ENCODE results near the gene RAD51C.
"Not testable (repeated sequence)": the region's sequence is repeated elsewhere in the genome, so short reads cannot be mapped to it uniquely, and the experiment has no call there.

RAD51C gene
- total RNA-seq, result 8.7 to 42.4 (median 21.9) reads per million in 3 experiments

DNA sequence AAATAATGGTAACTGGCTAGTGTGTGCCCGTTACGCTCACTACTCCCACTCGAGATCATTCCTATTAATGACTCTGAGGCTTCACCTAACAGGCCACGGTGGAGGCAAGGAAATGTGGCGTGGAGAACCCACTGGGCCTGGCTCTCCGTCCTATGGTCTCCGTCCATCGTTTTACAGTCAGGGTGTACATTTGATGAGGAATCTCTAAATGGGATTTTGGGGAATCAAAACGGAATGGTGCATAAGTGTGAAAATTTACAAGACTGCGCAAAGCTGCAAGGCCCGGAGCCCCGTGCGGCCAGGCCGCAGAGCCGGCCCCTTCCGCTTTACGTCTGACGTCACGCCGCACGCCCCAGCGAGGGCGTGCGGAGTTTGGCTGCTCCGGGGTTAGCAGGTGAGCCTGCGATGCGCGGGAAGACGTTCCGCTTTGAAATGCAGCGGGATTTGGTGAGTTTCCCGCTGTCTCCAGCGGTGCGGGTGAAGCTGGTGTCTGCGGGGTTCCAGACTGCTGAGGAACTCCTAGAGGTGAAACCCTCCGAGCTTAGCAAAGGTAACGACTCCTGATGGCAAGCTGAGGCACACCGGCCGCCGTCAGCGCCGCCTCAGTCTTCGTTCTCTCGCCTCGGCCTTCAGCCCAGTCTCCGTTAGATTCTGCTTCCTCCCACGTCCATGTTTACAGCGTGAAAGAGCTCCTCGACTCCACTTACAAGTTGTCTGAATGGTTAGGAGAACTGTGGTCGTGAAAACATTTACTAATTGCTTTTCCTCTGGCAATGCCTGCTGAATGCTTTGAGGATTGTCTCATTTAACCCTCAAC, at the start of gene RAD51C:
Gene RAD51C (plus strand): TSS at position 364 of the 817 bp plus-strand sequence. CDS start 42 bp downstream, at position 406.
- peak; percentile 82 for DNase-seq

DNA sequence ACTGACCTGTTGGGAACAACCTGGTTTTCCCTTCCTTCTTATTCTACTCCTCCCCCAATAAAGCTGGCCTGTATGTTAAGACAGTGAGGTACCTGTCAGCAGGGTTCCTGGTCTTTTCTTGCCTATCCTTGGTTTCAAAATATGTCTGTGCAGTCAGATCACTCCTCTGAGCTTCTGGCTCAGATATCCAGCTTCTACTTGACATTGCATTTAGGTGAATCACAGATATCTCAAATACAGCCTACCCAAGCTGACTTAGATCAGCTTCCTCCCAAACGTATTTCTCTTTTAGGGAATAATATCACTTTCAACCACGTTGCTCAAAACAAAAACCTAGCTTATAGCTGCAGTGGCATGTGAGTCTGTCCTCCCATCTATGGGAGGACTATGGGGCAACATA, 49.3 kb upstream of the RAD51C start:
- no peak for DNase-seq

DNA sequence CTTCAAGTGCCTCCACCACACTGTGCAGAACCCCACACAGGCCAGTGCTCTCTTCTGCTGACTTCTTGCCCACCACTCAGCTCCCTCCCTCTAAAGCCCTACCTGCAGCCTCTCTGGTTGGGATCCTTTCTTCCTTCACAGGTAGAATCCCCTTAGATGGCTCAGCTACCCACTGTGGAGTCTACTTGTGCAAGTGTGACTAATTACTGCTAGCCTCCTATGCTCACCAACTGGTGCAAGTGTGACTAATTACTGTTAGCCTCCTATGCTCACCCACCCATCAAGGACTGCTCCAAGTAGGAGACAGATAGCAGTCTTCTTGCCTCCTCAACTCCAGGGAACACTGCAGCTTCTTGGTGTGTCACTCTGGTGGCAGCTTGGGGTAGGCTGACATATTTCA, 44.2 kb upstream of the RAD51C start:
- no peak for DNase-seq

DNA sequence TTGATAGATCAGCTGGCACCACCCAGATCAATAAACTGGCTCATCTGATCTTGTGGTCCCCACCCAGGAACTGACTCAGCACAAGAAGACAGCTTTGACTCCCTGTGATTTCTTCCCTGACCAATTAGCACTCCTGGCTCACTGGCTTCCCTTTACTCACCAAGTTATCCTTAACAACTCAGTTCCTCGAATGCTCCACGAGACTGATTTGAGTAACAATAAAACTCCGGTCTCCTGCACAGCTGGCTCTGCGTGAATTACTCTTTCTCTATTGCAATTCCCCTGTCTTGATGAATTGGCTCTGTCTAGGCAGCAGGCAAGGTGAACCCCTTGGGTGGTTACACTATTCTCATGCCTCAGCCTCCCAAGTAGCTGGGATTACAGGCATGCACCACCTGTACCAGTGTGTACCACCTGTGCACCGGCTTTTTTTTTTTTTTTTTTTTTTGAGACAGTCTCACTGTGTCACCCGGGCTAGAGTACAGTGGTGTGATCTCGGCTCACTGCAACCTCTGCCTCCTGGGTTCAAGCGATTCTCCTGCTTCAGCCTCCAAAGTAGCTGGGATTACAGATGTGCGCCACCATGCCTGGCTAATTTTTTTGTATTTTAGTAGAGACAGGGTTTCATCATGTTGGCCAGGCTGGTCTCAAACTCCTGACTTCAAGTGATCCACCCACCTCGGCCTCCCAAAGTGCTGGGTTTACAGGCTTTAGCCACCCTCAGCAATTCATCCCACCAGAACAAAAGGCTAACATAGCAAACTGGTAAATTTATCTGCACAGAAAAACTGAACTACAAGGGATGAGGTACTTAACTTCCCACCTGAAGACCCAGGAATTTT, 34.2 kb upstream of the RAD51C start:
- not testable (repeated sequence) for DNase-seq

DNA sequence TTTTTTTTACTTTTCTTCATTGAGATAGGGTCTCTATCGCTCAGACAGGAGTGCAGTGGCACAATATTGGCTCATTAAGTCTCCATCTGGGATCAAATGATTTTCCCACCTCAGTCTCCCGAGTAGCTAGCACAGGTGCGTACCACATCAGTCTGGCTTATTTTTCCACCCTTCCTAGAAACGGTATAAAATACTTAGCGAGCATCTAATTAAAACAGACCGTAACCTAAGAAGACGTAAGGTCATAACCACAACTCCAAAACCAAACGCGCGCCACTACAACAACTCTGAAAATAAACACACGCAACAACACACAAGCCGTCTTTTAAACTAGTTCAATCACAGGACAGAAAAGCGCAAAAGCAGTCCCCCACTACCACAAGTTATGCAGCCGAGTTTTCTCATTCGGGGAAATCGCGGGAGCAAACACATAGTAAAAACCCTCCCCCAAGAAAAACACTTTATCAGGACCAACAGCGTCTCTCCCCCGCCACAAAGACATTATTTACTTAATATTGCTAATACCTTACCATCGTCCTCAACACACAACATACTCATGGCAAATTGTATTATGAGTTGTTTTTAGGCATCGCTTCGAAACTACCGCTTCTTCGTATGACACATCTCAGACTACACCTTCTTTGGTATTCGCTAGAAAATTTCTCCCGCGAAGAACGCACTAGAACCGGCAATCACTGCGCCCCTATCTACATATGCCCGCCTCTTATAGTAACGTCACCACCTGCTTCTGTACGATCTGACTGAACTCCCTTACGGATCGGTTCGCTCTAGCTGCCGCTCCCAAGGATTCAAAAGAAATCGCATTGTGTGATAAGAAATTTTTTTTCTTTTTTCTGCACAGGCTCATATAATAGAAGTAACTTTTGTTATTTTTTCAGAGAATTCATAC, 33.3 kb upstream of the RAD51C start:
- peak; percentile 86 for DNase-seq

DNA sequence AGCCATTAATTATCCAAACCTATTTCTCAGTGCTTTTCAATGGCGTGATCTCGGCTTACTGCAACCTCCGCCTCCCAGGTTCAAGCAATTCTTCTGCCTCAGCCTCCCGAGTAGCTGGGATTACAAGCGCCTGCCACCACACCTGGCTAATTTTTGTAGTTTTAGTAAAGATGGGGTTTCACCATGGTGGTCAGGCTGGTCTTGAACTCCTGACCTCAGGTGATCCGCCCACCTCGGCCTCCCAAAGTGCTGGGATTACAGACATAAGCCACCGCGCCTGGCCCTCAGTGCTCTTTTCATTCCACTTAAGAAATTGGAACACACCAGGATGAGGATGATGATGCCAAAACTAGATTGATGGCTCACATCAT, 32.7 kb upstream of the RAD51C start:
- DNase-seq, result not testable (repeated sequence)

DNA sequence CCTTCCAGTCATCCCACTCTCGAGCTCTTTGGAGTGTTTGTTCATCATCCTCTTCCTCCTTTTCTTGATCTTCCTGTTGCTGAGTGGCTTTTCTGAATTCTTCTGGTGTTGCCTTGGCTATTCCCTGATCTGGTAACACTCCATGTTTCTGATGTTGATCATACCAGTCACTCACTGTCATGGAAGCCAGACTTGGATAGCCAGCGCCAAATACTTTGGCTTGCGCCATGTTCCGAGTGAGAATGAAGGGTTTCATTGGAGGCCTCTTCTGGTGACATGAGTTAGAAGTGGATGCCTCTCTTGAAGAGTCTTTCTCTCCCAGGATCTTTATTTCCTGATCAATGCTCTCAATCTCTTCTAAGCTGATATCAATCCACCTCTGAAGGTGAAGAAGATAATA, 31.8 kb upstream of the RAD51C start:
- DNase-seq, result no peak

DNA sequence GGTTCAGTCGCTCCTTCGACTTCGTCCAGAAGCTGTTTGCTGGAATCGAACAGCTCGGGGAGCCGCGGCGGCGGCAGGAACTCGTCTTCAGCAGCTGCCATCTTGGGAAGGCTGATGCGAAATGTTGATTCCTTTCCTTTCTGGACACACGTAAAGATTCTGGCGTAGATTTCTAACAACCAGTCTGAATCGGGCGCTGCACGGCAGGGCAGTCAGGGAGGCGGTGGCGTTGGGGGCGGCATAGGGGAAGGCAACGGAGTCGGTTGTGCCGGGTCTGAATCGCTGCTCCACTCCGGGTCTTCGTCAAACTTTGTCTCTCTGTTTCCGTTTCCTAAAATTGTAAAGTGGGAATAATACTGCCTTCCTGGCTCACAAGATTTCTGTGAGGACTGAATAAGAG, 30.9 kb upstream of the RAD51C start:
- no peak for DNase-seq

DNA sequence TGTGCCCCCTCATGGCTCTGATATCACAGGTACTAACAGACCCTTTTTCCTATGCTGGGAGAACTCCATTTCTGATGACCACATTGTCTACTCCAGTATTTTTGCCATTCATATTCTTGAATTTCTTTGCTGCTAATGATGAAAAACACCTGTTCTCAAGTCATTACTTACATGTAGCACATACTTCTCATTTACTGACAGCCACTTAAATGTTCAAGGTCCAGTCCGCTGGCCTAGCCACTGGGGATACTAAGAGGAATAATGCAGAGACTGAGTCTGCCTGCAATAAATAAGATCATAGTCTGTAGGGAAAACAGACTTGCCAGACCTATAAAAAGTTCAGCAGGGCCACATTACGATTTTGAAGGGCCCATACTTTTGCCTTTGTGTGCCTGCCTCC, 28.1 kb upstream of the RAD51C start:
- no peak for DNase-seq

DNA sequence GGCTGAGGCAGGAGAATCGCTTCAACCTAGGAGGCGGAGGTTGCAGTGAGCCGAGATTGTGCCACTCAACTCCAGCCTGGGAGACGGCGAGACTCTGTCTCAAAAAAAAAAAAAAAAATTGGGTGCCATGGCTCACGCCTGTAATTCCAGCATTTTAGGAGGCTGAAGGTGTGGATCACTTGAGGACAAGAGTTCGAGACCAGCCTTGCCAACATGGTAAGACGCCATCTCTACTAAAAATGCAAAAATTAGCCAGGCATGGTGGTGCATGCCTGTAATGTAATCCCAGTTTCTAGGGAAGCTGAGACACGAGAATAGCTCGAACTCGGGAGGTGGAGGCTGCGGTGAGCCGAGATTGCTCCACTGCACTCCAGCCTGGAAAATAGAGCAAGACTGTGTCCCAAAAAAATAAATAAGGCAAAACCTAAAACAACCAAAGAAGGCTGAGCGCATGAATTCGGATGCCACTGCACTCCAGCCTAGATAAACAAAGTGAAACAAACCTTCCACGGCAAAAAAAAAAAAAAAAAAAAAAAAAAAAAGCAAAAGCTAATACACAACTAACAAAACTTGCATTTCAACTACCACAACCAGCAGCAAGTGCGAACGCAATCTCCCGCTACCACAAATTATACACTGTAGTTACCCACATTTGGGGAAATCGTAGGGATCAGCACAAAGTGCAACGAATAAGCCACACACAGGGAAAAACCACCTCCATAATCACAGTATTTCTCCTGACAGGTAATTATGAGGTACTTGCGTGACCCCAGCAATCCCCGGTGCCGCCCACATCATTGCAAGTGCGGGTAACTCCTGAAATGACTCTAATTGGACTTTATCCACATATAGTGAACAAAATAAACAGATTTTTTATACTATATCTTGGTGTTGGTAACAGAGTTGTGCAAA, 26.2 kb upstream of the RAD51C start:
- no peak for DNase-seq

DNA sequence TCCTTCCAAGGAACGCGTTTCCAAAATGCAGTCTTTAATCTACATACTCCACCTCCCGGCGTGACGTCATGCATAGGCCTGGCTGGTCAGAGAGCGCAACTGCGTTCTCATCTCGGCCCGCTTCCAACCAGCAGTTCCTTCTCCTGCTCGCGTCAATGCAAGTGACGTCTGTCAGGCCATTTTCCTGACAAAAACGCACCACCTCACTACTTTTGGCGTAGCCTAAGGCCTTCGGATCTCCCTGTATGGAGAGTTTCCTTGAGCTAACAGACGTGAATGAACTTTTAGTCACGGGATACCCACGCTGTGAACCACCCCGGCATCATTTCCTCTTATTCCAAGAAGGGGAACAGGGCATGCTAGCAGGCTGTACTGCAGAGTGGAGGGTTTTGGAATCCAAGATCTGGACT, 25.5 kb upstream of the RAD51C start:
- DNase-seq, result peak; percentile 52

DNA sequence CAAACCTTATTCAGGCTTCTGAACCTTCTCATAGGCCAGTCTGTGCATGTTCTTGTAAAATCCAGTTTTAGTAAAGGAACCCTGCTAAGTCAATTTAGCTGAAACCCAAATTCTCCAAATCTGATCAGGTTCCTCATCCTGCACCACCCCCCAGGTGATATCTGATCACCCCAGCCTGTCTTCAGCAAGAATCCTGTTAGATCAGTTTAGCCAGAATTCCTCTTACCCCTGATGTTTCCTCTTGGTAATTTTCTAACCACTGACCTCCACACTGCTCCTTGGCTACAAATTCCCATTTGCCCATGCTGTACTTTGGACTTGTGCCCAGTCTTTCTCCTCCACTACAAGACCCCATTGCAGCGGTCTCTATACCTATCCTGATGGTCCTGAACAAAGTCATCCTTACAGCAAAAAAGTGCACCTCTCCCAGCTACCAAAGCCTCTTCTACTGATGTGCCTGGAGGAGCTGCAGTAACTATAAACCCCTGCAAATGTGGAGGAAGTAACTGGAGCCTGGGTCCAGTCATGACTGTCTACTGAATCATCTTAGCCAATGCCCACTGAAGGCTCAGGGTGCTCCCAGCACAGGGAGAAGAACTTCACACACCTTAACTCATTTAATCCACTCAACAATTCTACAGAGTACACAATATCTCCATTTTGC, 24.3 kb upstream of the RAD51C start:
- DNase-seq, result no peak

DNA sequence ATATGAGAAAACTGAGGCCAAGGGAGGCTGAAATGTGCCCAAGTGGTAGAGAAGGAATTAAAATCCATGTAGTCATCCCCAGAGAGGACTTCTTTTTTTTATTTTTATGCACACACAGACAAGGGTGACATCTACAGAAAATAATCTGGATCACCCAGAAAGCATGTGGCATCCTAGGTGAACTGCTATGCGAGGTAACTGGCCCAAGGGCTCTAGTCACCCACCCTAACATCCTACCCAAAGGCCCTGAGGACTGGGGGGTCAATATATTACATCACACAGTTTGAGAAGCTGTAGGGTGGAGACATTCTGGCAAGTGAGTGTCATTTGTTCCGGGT, 23.8 kb upstream of the RAD51C start:
- DNase-seq, result no peak

DNA sequence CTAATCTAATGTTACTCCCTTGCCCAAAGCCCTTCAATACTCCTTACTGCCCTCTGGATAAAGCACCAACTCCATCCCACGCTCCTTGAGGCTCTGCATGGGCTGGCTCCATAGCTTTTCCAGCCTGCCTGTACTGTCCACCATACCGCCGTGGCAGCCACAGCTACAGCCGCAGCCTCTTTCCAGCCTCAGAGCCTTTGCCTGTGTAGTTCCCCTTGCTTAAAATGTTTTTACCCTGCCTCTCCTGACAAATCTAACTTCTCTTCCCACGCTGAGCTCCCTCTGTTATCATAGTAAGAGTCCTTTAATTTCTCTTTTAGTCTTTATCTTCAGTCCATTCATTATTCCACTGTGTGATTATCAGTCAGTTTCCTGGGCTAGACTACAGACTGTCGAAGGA, 22.5 kb upstream of the RAD51C start:
- no peak for DNase-seq

DNA sequence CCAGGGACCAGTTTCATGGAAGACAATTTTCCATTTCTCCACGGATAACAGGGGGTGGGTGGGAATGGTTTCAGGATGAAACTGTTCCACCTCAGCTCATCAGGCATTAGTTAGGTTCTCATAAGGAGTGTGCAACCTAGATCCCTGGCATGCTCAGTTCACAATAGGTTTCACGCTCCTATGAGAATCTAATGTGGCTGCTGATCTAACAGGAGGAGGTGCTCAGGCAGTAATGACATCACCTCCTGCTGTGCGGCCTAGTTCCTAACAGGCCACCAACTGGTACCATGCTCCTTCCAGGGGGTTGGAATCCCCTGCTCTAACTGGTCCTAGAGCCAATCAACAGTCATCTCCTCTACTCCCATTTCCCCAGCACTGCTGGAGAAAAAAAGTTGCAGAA, 20.4 kb upstream of the RAD51C start:
- no peak for DNase-seq

DNA sequence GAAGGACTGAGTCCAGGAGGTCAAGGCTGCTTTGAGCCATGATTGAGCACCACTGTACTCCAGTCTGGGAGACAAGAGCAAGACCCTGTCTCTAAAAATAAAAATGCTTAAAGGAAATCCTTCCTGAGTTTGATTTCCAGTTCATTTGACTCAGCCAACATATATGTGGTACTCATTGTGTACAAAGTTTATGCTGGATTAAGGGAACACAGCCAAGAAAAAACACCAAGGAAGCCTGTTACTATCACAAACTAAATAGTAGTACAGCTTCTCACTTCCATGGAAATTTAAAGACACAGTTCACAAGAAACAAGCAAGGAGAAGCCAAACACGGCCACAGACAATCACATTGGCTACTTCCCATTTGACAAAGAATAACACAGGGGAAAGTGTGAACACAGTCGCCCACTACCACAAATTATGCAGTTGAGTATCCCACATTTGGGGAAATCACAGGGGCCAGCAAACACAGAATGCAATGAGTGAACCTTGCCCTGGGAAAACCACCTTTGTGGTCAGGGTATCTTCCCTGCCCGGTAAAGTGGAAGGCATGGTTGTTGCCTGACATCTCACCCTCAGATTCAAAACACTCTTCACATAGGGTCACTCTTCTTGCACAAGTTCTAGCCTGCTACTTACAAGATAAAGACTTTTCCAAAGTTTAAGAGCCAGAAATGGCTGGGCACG, 15.1 kb upstream of the RAD51C start:
- DNase-seq, result no peak

DNA sequence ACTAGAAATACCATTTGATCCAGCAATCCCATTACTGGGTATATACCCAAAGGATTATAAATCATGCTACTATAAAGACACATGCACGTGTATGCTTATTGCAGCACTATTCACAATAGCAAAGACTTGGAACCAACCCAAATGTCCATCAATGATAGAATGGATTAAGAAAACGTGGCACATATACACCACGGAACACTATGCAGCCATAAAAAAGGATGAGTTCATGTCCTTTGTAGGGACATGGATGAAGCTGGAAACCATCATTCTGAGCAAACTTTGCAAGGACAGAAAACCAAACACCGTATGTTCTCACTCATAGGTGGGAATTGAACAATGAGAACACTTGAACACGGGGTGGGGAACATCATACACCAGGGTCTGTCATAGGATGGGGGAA, 14.1 kb upstream of the RAD51C start:
- DNase-seq, result not testable (repeated sequence)

DNA sequence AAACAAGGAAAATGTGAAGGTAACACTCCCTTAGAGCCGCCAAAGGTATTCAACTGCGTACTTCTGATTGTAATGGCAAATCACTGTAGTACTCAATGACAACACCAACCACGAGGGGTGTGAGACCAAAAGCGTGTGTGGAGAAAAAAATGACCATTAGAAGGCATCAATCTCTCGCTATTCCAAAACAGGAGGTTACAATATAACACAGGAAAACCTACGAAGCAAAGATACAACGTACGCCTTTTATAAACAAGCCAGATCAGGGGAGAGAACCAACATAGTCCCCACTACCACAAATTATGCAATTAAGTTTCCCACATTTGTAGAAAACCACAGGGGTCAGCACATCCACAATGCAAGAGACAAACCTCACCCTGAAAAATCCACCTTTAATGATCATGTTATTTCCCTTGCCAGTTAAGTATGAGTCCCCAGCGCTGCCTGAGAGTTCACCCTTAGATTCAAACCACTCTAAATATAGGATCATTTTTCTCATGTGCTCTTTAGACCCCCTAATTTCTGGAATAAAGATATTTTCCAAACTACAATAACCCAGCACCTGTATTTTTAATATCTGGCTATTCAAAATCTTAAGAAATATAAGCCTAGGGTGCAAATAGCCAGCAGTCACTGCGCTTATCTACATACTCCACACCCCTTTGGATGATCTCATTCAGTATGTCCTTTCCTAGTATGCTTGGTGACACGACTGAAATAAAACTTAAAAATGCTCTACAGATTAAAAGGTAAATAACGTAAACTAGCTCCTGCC, 13.0 kb upstream of the RAD51C start:
- no peak for DNase-seq

DNA sequence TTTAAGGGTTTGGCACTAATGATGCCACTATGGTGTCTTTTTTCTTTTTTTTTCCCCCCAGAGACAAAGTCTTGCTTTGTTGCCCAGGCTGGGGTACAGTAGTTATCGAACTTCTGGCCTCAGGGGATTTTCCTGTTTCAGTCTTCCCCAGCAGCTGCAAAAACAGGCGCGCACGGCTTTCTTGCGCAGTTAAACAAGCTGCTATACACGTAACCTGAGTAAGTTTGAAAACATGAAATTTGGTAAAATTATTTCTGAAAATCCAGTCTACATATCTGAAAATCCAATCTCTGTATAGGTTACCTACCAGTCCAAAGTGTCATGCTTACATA, 12.4 kb upstream of the RAD51C start:
- DNase-seq, result no peak

DNA sequence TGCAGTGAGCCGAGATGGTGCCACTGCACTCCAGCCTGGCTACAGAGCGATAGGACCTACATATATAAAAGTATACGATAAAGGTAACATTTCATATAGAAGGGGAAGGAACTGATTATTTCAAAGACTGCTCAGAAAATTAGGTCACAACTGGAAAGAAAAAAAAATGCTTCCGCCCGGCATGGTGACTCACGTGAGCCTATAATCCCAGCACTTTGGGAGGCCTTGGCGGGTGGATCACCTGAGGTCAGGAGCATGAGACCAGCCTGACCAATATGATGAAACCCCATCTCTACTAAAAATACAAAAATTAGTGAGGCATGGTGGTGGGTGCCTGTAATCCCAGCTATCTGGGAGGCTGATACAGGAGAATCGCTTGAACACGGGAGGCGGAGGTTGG, 8.4 kb upstream of the RAD51C start:
- DNase-seq, result no peak

Measured in central memory CD4-positive, alpha-beta T cell (primary cell).